ENCODE data around the gene AMPD3.

AMPD3 gene

DNA sequence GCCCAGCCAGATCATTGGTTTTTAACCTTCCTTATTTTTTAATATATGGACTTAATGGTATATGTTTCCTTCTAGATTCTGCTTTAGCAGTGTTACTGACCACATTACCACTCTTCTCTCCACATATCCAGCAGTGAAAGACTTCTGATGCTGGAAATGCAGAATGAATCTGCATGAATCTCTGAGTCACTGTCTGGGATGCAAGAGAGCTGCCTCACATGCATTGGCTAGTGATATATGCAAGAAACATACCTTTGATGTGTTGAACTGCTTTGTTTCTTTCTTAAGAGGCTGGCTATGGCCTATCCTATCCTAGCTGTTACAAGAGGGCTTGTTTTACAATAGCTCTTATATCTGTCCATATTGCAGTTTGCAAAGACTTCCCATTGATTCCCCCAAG is 16.6 kb upstream of the AMPD3 start:
- no peak for DNase-seq (ENCODE audit: low read depth)

DNA sequence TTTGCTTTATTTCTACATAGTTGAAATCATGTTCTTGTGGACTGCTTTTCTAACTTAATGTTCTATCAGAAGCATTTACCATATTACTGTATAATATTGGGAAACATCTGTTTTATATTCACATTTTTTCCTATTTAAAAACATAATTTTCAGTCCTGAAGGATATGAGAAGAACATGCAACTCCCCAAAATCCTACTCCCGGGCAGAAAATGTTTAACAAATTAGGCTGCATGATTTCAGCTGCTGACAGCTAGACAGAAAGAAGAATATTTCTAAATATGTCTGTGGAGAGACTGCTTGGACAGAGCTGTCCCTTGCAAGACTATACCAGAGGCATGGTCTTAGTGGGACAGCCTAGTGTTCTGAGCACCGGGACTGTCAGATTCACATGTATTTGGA is 15.7 kb upstream of the AMPD3 start:
- DNase-seq (ENCODE audit: low read depth), result no peak

DNA sequence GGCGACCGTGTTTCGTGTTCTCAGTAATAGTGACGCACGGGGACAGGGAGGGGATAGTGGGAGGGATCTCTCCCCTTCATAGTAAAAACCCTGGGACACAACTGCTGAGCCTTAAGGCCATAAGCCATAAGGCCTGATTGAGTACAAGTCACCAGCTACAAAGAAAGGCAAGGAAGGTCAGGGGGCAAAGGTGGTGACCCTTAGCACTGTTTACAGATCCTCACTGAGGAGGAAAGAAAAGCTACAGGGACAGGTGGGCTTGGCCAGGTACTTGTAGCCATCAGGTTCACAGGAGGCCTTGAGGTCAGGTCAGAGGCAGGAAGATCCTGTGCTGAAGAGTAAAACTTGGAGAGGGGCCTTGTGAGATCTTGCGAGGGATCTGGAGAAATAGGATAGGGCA is 15.1 kb upstream of the AMPD3 start:
- no peak for DNase-seq (ENCODE audit: low read depth)

DNA sequence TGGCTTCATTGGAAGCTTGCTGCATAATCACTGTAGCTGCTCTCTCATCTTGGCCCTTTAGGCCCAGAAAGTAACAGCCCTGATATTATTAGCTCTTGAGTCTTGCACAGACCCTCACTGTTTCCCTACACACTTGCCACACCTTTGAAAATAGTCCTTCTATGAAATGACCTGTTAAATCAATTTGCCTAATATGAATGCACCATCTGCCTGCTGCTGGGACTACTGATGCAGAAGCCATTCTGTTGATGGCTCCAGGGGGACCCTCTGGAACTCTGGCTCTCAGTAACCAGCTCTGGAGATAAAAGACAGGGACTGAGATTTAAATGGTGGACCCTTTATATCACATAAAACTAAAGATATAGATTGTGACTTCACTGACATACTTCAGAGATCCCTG is 14.7 kb upstream of the AMPD3 start:
- DNase-seq (ENCODE audit: low read depth), result no peak

DNA sequence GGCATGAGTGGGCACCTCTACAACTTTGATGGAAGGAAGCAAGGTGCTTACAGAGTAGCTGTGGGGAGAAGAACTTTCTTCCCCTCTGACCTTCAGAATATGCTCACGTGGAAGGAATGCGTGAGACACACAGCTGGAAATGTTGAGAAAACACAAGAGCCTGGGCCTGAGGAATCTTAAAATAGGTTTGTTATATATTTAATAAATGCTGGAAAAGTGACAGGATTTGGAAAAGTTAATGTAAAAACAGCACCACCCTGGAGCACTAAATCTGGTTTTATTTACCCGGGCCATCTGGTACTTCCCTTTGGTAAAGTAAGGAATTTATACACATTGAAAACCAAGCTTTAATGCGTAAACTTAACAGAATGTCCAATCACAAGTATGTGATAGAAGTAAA is 14.0 kb upstream of the AMPD3 start:
- DNase-seq (ENCODE audit: low read depth), result no peak

DNA sequence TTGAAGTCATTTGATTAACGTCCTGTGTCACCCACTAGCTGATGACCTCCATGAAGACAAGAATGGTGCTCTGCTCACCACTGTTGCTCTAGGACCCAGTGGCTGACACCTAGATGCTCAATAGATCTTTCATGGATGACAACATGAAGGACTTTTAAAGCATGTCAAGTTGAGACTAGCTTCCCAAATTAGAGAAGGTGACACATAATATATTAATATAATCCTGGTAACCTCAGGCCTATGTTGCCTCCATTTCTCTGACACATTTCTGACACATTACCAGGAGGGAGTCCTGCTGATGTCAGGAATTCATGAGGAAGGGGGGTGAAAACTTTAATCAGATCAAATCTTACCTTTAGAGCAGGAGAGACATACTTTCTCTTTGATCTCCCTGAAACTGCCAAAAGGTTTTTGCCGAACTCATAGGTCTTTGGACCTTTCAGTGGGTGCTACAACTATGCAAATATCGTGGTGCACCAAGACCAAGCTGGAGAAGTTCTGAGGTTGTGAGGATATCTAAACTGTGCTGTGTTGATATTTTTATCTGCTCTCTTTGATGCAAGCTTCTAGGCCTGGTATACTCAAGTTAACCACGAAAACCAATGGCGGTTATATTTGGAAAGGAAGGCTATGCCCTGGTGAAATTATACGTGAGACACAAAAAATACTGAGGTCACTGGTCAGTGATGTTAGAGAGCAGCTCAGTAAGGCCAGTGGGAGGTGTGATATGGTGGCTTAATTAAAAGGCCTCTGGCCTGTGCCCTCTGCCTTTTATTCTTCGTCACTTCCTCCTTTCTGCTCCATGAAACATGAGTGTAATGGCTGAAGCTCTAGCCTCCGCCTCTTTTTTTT is 13.2 kb upstream of the AMPD3 start:
- no peak for DNase-seq (ENCODE audit: low read depth)

DNA sequence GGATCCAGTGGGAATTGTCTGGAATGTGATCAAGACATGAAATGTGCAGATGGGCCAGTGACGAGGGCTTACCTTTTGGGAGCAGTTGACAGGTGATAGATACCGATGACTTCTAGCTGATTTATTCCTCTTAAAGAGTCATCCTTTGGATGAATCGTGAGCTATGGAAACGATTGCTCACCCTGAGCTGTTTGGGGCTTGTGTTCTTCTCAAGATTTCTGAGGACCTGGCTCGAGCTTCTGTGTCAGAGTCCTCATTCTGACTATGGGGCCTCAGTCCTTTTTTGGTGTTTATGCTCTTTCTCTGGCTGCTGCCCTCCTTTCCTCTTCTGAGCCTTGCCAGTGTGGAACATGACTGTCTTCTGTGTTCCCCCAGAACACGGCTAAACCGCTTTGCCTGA is 11.9 kb upstream of the AMPD3 start:
- DNase-seq (ENCODE audit: low read depth), result no peak

DNA sequence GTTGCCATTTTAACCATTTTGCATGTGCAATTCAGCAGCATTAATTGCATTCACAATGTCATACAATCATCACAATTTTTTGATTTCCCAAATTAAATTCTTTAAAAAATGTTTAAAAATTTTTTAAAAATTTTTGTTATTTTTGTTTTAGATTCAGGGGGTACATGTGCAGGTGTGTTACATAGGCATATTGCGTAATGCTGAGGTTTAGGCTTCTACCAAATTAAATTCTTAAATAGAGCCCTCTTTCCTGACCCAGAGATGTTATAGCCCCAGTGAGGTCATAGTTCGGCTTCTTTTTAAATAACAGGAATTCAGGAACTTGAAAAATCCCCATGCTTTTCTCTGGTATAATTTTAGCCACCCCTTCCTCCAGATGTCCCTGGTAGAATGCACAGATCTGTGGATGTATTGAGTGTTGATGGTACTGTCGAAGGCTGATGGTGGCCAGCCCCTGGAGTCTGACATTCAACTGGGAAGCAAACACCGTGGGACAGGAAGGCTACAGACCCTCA is 11.3 kb upstream of the AMPD3 start:
- no peak for DNase-seq (ENCODE audit: low read depth)

DNA sequence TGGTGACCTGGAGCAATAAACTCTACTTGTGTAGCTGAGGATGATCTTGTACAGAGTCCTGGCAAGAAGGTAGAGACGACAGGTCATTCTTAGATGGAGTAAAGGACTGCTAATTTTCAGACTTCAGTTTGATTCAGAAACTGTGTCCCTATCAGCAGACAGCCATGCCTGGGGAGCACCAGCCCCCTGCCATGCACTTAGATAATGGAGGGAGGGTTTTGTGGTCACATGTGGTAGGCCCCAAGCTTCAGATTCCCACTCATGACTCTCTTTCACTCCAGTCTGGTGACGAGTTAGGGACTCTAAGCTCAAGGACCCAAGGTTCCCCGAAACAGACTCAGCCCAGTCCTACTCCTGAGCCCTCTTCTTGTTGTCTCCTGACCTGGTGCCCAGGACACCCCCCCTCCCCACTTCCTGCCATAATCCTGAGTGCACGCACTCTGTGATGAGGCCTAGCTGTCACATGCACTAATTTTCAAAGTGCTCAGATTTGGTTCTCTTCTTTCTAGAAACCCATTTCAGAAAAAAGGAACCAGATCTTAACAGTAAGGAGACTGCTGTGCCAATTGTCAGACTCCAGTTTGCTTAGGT is 10.2 kb upstream of the AMPD3 start:
- no peak for DNase-seq (ENCODE audit: low read depth)

DNA sequence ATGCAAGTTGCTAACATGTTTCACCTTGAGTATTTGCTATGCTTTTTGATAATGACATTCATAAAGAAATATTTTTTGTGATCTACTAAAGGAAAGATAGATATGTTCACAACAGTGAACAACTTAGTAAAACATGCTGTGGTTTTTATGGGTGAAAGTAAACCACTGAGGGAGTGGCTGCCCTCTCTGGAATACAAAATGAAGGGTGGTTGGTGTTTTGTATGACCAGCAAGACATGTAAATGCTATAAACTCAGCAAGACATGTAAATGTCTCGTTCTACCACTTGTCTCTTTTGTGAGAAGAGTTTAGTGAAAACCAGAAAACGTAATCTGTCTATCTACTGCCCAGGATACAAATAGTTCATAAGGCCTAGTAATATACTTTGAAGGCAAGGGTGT is 7.6 kb upstream of the AMPD3 start:
- no peak for DNase-seq (ENCODE audit: low read depth)

DNA sequence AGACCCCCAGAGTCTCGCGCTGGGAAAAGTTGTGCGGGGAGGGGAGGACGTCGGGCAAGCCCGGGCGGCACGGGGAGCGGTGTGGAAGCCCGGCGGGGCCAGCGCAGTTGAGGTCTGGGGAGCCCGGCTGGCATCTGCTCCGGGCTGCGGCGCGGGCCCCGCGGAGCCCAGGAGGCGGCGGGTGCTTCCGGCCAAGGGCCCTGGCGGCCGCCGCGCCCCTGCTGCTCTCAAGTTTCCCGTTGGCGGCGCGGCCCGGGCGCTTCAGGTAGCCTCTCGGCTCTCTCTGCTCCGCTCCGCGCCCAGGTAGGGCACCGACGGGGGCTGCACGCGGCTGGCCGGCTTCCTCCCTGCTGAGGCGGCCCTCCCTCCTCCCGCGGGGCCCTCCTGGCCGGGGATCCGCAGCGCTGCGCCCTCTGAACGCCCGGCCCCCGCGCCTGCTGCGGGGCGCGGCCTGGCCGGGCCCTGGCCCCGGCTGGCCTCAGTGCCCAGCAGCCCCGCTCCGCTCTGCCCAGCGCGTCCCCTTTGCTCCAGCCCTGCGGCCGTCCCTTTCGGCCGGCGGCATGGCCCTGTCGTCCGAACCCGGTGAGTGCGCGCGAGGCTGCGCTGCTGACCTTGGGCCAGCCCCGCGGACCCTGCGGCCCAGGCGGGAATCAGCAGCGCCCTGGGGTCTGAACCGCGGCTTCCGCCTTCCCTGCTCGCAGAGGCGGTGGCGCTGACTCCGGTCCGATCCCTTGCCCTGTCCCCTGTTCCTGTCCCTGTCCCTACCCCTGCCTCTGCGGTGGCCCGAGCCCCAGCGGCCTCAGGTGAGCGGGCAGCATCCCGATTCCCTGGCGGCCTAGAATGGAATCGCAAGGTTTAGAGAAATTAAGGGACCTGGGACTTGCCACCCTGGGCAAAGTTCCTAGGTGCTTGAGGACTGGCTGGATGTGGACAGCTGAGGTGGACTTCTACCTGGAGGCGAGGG is 4.3 kb upstream of the AMPD3 start:
- DNase-seq (ENCODE audit: low read depth), result no peak

DNA sequence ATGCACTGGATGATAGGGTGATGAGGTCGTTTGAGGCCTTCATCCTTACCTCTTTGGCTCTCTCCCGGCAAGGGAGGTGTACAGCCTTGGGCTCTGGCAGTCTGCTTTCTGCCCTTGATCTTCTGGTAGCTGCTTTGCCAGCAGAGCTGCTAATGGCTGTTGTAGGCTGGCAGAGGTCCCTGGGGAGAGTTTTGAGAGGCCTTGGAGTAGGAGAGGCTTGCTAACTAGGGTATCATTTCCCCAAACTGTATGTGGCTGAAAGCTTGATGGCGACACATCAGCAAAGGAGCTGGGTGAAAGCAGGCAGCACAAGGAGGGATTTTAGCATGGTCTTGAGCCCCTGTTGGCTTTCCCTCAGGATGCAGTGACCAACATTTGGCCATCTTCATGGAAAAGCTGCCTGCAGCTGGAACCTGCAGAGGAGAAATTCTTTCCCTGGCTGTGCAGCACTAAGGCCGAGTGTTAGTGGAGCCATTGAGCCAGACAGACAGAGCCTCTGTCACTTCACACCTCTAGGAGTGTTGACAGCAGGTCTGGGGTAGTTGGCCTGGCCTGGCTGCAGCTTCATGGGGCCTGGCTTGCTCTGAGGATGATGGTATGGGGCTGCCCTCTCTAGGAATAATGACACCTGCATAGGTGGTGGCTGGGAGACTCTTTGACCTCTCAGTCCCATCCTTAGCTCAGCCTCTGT is 3.5 kb upstream of the AMPD3 start:
- no peak for DNase-seq (ENCODE audit: low read depth)

DNA sequence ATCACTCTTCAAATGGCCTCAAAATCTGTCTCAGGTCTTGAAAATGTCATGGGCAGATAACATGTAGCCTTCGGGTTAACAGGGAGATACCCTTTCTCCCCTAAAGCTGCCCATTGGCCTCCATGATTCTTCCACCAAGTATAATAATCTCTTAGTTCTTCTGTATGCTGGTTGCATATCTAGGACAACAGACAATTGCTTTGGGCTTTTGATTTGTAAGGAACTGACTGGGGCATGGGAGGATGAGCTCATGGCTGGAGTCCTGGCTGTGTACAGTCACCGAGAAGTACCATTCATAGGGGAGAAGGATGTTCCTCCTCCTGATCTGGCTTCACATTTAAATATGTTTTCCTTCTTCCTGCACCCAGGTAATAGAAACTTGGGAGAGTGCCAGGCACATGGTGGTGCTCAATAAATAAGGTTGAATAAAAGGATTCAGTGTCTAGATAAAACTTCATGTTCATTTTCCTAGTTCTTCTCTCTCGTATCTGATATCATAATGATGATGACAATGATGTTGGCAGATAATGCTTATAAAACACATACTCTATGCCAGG is 2.8 kb upstream of the AMPD3 start:
- DNase-seq (ENCODE audit: low read depth), result no peak

DNA sequence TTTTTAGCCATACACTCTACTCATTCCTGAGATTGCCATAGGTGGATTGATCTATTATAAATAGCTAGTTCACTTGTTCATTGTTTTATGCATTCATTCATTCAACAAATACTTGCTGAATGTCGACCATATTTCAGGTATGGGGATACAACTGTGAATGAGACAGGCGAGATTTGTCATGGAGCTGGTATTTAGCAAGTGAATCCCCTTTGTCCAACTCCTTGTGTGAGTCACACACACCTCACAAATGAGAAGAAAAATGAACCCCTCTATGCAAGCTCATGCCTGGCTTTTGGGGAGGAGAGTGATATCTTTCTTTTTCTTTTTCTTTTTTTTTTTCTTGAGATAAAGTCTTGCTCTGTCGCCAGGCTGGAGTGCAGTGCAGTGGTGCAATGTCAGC is 1.8 kb upstream of the AMPD3 start:
- no peak for DNase-seq (ENCODE audit: low read depth)

DNA sequence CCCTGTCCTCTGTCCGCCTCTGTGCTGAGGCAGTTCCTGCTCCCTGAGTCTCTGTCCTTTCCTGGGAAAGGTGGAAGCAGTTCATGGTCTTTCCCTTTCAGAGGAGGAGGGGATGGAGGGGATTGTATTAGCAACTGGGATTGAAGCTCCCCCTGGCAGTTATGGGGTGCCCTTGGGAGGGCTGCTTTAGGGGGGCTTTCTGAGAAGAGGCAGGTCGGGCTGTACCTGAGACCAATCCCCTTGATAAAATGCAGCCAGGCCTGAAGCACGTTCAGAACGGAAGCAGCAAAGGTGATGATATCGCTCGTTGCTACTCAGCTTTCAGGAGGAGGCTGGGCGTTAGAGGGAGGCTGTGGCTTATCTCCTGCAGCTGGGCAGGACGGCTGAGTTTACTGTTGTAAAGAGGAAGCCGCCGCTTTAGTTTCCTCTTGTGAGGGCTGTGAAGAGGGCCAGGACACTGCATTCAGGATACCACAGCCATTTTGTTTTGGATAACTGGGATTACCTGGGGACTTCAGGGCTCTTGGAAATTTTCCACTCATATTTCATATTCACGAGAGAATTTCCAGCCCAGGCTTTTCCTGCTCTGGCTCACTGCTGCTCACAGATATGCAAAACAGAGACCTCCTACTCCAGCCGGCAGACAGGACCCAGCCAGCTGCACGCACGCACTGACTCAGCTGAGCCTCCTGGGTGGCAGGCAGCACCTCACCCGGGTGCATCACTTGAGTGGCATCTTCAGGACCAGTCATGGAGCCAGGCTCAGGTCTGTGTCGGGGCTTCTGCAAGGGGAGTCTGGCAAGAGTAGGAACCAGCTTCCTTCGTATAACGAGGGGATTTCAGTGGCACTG is 798 bp downstream of the AMPD3 start:
- DNase-seq (ENCODE audit: low read depth), result no peak

DNA sequence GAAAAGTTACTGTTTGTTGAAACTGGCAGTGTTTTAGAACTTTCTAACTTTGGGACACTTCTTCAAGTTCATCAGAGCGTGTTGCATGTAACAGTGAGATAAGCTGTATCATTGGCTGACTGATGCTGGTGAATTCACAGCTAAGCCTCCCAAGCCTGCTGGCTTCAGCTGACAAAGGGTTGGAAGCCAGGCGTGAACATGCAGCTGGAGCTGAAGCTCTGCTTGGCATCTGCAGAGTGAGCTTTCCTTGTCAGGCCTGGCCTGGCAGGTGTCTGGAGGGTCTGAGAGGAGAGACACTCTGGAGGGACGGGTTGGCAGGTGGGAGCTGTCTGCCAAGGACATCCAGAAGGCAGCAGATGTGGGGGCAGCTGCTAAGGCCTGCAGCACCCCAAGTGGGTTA is 1.5 kb downstream of the AMPD3 start:
- no peak for DNase-seq (ENCODE audit: low read depth)

DNA sequence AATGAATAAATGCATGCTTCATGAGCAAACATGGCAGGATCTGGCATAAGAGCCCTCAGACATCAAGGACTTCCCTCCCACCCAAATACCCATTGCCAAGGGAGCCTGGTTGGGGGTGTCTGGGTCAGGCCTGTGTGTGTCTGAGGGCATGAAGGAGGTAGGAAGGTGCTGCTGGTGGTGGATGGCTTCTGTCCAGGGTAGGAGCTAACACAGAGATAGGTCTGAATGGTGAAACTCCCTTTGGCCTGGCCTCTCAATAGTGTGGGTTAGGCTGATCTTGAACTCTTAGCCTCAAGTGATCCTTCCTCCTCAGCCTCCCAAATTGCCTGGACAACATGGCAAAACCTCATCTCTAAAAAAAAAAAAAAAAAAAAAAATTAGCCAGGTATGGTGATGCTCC is 2.8 kb downstream of the AMPD3 start:
- DNase-seq (ENCODE audit: low read depth), result no peak

DNA sequence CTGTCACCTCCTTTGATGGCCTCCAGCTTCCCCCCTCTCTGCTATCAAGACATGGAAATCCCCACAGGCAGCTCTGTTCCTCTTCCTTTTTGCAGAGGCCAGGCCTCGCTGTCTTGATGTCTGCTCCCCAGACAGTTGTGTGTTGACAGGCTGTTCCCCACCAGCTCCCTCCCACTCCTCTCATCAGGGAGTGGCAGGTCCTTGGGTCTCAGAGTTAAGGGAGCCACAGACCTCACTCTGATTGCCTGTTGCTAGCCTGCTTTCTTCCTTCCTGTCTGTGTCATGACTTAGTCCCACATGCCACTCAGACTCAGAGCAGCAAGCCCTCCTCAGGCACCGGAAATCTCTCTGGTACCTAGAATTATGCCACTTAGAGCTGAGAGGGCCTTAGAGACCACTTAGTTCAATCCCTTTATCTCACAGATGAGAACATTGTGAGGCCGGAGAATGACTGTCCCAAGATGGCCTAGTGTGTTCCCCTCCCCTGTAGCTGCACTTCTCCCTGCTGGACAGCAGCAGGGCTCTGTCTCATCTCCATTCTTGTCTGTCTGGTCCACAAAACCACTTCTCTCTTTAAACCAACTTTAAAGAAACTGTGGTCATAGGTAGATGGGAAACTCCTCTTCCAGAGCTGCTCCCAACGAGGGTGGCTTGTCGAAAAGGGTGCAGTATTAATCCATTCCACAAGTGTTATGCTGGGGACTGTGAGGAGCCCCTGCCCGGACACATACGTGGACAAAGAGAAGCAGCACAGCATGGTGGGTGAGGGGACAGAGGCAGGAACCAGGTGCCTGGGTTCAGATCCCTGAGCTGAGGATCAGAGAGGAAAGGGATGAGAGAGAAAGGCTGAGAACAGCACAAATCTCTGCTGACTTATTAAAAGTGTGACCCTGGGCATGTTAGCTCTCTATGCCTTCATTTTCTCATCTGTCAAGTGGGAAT is 4.2 kb downstream of the AMPD3 start:
- DNase-seq (ENCODE audit: low read depth), result no peak

DNA sequence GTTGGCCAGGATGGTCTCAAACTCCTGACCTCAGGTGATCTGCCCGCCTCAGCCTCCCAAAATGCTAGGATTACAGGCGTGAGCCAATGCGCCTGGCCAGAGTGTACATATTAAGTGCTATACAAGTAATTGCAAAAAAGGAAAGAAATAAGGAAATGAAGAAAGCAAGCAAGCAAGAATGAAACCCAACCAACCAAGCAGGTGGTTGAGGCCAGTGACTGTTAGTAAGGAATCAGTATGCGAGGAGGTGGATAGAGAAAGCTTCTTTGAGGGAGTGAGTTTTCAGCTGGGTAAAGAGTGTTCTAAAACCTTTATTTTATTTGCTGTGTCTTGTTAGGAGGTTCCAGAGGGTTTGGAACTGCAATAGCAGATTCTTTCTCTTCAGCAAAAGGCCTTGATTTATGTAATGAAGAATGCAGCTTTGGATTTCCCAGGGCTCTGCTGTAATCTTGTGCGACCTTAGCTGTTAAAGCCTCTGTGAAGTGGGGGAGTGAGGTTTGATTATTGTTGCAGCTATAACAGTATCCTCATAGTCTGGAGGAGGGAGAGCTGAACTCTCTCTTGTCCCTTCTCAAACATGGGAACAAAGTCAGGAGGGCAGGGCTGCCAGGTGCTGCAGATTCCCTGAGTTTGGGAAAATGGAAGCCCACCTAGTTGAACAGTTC is 5.7 kb downstream of the AMPD3 start:
- DNase-seq (ENCODE audit: low read depth), result no peak
